ENCODE measurements around the gene PRTFDC1.

The PRTFDC1 gene

DNA sequence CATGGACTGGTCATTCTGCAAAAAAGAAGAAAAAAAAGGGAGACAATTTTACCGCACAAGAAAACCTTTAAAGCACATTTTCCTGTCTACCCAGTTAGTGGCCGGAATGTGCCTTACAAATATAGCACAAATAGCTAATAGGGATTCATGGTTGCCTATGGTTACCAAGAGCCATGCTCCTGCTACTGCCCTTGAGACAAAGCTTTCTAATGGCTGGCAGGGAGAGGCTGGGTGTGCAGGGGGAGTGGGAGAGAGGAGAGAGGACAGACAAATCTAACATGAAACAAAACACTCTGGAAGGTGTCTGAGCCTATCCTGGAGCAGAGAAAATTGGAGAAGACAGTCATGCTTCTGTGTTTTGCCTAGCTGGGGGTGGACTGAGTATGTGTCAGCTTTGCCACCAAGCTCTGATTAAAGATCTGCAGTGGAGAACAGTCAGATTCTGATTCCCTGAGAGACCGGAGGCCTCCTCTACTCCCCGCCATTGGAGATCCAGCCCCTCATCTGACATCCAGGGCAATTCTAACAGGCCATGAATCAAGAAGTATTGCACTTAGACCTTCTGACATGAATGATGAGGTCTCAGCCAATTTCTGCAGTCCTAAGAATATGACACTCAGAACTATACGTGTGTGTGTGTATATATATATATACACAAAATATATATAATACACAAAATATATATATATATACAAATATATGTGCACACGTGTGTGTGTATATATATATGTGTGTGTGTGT, 80.2 kb downstream of the PRTFDC1 start:
- DNase-seq (ENCODE audit: low read depth): peak; percentile 14

DNA sequence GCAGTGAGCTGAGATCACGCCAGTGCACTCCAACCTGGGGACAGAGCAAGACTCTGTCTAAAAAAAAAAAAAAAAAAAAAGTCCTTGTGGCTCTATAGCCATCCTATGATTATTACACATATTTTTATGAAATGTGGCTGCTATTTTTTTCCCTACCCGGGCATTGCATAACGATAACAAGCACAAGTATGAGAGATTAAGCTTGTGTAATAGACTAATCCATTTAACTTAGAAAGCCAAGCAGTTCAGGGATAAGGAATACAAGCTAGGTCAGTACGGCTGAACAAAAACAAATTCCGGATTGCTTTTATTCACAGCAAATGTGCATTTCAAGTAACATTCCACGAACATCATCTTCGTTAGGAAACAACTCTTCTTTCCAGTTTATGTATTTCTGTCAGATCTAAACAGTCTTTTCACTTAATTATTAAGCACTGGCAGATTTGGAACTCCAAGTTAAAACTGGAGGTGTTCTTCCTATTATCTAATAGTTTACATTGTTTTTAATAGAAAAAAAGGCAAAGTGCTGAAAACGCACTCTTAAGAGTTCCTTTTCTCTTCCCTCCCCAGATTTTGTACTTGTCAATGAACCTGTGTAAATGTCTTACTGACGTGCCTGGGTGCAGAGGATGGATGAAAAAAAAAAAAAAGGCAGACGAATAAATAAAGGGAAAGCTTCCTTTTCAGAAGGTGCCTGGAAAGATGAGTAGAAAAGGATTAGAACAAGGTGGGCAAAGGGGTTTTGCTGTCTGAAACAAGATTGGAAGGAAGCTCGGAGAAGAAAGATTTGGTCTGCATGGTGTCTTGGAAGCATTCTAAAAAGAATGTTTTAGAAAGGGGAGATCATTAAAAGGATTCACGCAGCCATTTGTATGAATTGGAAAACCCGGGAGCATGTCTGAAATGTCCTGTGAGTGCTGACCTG, 81.1 kb downstream of the PRTFDC1 start:
- DNase-seq (ENCODE audit: low read depth): peak; percentile 92

DNA sequence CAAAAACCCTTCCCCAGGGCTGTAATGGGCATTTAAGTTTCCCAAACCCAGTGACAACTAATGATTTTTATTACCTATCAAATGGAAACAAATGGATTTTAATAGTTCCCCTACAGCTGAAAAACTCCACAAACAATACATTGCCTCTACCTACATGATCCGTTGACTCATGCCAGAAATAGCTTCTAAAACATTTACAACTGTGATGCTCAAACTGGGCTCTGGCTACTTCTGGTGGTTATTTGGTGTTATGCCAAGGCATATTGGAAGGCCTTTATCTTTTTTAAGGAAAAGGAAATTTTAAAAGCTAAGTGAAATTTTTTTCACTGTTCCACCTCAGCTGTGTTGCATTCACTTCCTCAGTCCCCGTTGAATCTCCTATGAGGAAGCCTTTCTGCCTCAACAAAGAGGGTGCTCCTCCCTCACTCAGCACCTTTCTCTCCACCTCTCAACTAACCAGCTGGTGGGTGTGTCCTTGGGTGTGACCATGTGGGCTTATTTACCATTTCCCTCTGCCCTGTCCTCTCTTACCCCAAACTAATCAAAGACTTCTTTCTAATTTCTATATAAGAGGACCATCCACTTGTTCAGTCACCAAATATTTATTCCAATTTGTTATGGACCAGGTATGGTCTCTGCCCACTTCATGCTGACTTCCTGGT, 82.9 kb downstream of the PRTFDC1 start:
- DNase-seq (ENCODE audit: low read depth): peak; percentile 15

DNA sequence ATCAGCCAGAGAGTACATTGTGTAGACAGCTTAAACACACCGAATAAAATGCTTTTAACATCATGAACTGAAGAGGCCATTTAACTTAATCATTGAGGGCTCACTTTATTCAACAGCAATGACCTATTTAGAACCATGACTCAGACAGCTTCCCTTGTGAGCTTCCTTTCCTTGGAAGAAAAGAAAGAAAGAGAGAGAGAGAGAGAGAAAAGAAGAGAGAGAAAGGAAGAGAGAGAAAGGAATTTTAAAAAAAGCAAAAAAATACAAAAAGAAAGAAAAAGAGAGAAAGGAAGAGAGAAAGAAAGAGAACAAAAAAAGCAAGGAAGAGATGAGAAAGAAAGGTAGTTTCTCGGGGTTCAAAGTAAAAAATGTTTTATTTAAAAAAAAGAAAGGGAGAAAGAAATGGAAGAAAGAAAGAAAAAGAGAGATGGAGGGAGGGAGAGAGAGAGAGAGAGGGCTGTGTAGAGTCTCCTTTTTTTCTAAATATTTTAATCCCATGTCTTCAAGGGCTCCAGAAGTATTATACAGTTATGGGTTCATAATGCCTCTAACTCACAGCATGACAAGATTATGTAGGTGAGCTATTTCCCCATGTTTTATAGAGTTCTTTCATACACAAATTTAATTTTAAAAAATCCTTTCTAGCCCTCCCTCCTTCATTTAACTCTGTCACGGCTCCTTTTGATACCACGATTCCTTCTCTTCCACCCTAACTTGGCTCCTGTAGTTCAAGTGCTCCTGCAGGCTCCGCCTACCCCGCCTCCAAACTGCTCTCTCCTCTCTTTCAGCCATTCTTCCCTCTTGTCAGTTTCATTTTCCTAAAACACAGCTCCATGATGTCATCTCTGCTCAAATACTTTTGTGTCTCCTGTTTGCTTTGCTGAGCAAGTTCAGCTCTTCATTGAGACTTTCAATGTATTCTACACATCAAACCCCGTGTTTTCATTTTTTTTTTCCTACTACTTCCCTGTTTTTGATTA, 85.5 kb downstream of the PRTFDC1 start:
- DNase-seq (ENCODE audit: low read depth): peak; percentile 78

DNA sequence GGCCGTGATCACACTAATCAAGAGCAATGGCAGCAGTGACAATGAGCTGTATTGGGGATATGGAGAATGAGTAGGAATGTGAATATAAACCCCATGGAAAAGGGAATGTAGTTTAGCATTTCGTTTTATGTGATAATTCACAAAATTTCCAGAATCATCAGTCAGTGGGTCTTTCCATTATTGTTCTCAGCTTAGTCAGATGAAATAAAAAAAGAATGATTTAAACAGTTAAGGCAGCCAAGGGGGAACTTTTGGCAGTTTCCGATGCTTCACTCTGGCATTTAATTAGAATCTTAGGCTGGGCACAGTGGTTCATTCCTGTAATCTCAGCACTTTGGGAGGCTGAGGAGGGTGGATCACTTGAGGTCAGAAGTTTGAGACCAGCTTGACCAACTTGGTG, 86.6 kb downstream of the PRTFDC1 start:
- DNase-seq (ENCODE audit: low read depth): no peak

DNA sequence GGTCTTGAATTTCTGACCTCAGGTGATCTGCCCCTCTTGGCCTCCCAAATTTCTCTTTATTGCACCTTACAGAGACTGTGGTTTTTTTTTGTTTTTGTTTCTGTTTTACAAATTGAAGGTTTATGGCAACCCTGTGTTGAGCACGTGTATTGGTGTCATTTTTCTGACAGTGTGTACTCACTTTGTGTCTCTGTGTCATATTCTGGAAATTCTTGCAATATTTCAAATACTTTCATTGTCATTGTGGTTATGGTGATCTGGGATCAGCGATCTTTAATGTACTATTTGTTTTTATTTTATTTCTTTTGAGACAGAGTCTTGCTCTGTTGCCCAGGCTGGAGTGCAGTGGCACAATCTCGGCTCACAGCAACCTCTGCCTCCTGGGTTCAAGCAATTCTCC, 89.8 kb downstream of the PRTFDC1 start:
- no peak for DNase-seq (ENCODE audit: low read depth)

DNA sequence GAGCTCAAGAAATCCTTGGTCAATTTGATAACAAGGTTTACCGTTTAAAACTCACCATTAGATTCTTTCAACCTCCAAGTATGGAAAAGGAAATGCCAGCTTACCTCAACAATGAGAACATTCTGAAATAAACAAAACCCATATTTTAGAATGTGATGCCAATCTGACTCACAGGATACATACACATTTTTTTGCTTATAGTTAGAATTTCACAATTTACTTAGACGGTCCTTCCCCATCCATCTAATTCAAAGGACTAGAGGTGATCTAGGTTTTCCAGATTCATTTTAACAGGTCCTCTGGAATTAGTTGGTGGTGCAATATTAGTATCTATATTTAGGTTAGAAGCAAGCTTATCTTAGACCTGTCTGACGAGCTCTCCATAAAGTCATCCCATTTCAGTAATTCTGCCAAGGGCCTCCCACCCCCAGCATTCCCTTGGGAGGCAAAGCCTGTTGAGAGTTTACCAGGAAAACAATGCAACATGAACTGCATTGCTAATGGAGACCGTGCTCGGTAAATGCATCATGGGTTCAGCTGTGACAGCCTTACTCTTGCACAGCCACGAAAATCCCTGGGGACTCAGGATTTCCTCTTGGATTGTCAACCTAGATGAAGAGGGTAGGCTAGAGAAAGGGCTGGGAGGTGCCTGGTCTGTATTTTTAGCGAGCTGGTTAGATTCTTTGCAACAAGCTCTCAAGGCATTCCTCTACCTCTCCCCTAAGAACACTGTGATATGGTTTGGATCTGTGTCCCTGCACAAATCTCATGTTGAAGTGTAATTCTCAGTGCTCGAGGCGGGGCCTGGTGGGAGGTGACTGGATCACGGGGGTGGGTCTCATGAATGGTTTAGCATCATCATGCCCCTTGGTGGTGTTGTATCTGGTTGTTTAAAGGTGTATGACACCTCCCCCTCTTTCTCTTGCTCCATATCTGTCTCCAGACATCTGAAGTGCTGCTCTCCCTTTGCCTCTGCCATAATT, 93.8 kb downstream of the PRTFDC1 start:
- DNase-seq (ENCODE audit: low read depth): peak; percentile 79

DNA sequence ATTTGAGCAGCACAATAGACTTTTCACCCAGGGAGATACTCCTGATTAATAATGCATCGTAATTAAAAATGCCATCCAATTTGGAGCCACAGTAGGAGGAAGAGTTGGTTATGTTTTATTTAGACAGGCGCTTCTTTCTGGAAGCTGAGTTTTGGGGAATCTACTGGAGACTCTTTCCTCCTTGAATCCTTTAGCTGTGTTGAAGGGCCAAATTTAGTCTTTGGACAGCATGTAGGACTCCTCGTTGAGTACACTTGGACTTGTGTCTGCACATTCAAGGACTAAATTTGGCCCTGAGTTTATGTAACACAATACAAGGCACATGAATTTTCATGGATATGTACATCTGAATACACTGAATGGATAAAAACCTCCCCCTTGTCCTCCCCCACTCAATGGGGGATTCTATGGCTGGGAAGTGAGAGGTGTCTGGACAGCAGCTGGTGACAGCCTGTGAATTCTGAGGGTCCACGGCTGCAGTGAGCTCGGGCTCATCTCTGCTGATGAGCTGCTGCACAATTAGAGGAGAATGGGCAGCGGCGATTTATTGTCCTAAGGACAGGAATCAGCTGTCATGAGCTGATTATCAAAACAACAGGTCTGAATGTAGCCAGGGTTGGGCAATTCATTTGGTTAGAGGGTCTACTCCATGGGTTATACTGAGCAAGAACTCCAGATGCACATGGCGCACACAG, 95.2 kb downstream of the PRTFDC1 start:
- no peak for DNase-seq (ENCODE audit: low read depth)

DNA sequence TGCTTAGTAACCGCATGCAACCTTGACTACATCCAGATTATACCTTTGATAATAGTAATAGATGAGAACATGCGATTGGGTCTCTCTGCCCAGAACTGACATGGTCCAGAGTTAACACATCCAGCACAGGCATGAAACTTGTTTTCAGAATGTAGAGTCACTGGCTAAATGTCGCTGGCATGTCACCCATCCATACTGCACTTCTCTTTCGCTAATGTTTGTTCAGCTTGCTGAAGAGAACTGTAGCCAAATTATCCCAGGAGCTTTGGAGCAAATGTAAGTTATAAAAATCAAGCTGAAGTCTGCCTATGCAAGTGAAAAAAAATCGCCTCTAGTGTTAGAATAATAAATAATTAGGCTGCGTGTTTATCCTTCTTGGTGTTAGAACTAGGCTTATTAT, 98.2 kb downstream of the PRTFDC1 start:
- no peak for DNase-seq (ENCODE audit: low read depth)

DNA sequence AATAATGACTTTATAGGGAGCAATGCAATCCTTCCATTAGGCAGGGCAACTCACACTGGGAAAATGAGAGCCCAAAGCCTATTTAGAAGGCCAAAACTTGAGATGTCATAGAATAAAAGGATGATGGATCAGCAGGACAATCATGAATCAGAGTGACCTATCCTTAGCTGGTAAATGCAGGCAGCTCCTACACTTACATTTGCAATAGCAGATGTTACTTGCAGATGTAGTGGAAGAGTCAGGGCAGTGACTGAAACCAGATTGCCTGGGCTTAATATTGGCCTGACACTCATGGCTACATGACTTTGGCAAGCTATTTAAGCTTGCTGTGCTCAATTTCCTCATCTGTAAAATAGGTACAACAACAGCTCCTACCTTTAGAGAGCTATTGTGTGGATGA, 98.7 kb downstream of the PRTFDC1 start:
- peak; percentile 52 for DNase-seq (ENCODE audit: low read depth)

DNA sequence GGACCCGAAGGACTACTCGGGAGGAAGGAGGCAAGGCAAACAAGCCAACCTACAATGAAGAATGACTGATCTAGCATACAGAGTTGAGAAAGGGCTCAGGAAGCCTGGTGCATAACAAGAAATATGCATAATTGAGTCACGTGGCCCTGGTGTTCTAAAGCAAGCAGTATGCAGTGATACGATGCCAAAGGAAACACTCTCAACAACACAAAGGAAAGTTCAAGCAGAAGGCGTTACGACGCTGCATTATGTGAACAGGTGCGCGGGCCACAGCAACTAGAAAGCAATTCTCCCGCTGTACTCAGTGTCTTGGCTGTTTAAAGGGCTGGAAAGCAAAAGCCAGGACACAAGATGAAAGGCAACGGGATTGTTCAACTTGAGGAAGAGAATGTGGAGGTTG, 100.8 kb downstream of the PRTFDC1 start:
- peak; percentile 63 for DNase-seq (ENCODE audit: low read depth)

DNA sequence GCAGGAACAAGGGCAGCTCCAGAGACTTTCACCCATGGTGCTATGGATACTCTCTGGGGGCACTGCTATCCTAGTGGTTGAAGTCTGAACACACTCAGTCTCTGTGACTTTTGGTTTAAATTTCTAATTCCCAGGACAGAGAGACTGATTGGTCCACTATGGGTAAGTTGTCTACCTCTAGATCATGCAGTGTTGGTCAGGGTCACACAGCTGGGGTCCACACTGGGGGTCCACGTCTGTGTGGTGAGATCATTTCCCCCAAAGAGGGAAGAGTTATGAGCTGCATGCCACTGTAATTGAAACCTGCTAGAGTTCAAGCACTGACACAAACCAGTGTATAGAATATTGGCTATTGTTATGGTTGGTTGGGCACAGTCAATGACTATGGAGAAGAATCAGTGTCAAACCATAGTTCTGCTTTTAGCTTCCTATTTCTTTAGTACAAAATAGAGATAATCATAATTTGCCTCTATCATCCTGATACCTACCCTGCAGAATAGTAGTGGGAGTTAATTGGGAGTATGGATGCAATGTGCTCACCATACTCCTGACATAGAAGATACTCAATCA, 101.6 kb downstream of the PRTFDC1 start:
- DNase-seq (ENCODE audit: low read depth): no peak

DNA sequence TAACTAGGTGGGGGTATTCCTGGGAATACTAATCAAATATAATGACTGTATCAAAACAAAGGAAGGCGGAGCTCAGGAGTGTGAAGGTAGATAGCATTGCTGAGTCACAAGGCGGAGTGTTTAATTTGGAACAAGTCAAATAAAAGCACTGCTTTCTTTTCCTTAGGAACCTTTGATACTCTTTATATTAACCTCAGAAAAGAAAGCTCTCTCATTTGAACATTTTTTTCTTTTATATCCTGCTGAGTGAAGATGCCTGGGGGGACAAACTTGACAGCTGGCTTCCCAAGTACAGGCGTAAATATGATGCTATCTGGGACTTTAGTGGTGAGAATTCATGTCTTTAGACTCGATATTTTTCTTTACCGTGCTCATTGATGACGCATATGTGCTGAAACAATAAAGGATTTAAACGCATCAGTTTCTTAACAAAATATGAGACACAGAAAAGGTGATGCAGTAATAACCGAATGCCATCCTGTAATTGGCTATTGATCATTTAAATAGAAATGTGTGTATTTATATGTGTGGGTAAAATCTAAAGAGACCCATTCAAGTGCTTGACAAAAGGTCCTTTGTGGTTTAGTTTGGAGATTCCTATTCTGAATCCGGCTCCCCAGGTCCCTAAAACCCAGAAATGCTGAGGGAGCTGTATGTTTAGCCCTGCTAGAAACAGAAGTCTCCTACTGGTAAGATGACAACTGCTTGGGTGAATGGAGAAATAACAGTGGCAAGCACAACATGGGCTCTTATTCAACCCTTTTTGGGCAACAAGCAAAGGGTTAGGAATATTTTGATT, 102.7 kb downstream of the PRTFDC1 start:
- DNase-seq (ENCODE audit: low read depth): no peak

DNA sequence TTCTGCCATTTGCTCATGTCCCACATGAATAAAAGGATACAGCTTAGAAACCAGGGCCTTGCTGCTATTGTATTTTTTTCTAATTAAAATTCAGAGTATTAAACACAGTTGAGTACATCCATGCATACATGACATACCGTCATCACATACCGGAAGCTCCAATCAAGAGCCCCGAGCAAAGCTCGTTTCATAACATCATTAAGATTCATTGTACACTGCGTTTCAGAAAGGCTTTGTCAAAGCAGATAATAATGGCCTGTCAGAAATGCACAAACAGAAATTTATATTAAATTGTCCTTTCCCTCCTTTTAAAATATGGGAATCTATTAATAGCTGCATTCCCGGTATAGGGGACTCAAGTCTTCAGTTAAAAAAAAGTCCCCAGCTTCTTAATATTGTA, 103.4 kb downstream of the PRTFDC1 start:
- DNase-seq (ENCODE audit: low read depth): no peak

DNA sequence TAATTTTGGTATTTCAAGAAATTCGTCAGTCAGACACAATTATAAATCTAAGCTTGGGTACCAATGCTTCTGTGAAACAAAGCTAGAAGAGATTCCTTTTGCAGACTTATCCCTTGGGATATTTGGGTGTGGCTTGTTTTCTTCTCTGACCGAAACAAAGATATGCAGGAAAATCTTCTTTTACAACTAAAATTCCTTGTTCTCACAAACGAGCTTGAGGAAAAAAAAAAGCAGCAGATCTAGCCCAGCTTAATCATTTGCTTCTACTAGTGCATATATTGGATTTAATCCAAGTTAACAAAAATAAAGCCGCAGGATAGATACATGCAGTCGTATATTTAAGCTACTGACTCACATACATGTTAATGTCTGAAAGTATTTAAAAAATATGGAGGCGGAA, 104.2 kb downstream of the PRTFDC1 start:
- DNase-seq (ENCODE audit: low read depth): no peak

DNA sequence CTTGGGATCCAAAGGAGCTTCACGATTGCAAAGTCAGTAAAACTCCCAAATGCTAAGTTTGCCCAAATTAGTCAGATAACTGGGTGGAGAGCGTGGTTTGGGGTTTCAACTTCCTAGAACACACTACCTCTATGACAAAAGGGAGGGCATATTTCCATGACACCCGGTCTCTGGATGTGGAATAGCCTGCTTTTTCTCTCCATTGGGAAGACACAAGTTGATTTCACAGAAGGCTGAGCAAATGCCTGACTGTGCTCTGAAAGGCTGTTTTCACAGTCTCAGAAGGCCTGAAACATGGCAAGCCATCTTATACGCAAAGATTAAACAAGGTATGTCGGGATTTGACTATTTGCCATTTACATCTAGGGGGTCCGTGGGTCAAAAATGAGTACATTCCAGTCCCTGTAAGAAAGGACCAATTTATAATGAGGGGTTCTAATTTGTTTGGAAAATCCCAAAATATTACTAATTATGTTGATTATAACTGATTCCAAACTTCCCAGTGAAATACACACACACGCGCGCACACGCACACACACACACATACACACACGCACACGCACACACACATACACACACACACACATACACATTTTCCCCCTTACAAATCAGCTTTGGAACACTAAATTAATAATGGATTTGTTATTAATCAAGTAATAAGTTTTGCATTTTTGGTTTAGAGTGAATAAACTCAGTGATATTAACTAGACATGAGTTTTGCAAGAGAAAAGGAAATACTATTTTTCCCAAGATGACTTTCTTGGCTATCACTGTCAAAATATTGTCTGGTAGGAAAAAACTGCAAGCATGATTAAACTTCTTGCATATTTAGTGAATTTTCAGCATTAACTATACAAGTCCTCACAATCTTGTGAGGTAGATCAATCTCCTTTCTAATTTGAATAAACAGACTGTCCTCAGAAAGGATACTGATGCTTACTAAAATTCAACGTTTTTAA, 105.0 kb downstream of the PRTFDC1 start:
- DNase-seq (ENCODE audit: low read depth): no peak

DNA sequence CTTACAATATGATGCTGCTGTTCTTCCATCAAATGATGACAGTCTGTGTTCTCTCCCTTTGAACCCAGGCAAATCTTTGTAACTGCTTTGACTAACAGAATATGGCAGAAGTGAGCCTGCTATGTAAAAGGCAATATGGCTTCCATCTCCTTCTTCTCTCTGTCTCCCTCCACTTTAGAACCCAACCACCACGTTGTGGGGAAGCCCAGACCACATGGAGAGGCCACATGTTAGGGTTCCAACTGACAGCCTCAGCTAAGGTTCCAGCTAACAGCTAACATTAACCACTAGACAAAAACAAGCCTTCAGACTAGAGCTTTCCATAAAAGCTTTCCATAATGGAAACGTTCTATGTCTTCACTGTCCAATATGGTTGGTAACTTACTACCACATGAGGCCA, 107.7 kb downstream of the PRTFDC1 start:
- DNase-seq (ENCODE audit: low read depth): no peak
